OCI-LY3 (cell line): ENCODE measurements around the gene TBC1D1.

Experiments used
- CTCF ChIP-seq: fragments of 200-600, 300-600 bp; sonication (generic); IDR thresholded peaks from 2 replicates; pipeline ENCODE4 v1.5.1; 2014; ENCODE audit warnings: antibody characterized with exemption, low read length, low read depth
- EZH2phosphoT487 ChIP-seq: fragments of 200-600 bp; shearing (Covaris generic); IDR thresholded peaks from 2 replicates; pipeline ENCODE4 v1.6.1; 2018; ENCODE audit warnings: antibody characterized with exemption, mixed run types, low read depth

GRCh38 chr4:38071801-38072431 lies 181.0 kb downstream of the TBC1D1 start:
- TF ChIP-seq CTCF (no peak), EZH2phosphoT487 (no peak)
